ENCODE results near the gene EEPD1.
"Not testable (repeated sequence)": the region's sequence is repeated elsewhere in the genome, so short reads cannot be mapped to it uniquely, and the experiment has no call there.

Gene EEPD1

DNA sequence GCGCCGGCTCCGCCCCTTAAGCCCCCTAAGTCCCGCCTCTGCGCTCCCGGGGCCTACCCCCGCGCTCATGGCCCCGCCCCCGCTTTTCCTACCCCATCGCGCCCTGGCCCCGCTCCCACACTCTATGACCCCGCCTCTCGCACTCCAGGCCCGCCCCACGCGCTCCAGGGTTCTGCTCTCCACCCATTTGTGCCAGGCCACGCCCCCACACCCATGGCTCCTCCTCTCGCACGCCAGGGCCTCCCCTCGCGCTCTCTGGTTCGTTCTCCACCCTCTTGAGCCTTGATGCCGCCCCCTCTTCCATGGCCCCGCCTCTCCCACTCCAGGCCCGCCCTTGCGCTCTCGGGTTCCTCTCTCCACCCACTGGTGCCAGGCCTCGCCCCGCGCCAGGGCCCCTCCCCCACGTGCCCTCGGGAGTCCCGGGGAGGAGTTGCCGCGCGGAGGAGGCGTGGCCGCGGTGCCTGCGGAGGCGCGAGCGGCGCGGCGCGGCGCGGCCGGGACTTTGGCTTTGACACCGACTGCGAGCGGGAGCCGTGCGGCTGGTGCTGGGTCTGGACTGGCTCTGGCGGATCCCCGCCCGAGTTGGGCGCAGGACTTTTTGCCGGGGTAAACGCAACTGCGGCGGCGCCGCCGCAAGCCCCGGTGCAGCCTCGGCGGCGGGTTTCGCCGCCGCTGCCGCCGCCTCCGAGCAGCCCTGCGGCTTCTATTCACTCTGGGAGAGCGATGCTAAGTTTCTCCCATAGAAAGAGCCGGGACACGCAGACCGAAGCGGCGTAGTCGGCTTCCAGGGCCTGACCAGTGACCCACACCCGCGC is at the start of gene EEPD1:
TSS of gene EEPD1 (plus strand) at position 499 of the 815 bp plus-strand sequence. CDS start 1,071 bp downstream, outside the sequence.
- TF ChIP-seq FOXM1 (IDR thresholded peaks at IDR 0.05; ENCODE audit: borderline replicate concordance) (no peak), CTBP1 (IDR thresholded peaks at IDR 0.05; ENCODE audit: borderline replicate concordance) (no peak), NFRKB (IDR thresholded peaks at IDR 0.05) (no peak), LEF1 (IDR thresholded peaks at IDR 0.05; ENCODE audit: borderline replicate concordance) (no peak; the same call in 1 of the 2 replicates), ZNF384 (IDR thresholded peaks at IDR 0.05) (no peak), HDGF (IDR thresholded peaks at IDR 0.05; ENCODE audit: borderline replicate concordance) (peak; percentile 97)
- TF ChIP-seq, protein P1, sequence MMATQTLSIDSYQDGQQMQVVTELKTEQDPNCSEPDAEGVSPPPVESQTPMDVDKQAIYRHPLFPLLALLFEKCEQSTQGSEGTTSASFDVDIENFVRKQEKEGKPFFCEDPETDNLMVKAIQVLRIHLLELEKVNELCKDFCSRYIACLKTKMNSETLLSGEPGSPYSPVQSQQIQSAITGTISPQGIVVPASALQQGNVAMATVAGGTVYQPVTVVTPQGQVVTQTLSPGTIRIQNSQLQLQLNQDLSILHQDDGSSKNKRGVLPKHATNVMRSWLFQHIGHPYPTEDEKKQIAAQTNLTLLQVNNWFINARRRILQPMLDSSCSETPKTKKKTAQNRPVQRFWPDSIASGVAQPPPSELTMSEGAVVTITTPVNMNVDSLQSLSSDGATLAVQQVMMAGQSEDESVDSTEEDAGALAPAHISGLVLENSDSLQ (IDR thresholded peaks at IDR 0.05) = no peak
- POLR2A ChIA-PET = no interaction called here
- CTCF ChIA-PET = no interaction called here
- DNase-seq (ENCODE audit: extremely low spot score) = peak; percentile 96

DNA sequence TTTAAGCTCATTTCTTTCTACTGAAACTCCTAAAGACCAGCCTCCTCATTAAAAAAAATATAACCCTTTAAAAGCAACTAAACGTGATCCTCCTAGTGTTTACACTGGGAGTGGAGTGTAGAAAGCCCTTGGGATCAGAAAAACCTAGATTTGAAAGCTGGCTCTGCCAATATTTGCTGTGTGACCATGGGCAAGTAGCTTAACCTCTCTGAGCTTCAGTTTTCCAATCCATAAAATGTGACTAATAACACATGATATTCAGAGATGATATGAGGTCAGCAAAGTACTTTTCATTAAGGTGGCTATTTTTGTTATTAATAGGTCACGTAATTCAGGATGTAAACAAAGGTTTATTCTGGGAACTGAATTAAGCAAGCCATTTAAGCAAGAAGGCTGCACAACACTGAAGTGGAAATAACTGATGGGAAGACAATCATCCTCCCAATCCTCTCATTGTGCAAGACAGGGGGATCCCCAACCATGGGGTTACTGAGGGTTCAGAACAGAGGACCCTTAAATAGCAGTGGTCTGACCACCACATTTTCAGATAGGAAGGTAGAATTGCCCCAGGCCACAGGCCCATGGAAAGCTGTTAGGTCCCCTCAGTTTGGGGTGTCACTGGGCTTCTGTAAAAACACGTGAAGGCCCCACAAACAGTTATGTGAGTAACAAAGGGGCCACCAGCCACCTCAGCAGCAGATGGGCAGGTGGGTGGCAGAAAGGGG is 49.1 kb upstream of the EEPD1 start:
- ChIA-PET POLR2A (no interaction called here), CTCF (no interaction called here)
- TF ChIP-seq L3MBTL2 (conservative IDR thresholded peaks at IDR 0.05) (no peak), FOXM1 (IDR thresholded peaks at IDR 0.05; ENCODE audit: borderline replicate concordance) (no peak), LEF1 (IDR thresholded peaks at IDR 0.05; ENCODE audit: borderline replicate concordance) (no peak)
- no peak for DNase-seq (ENCODE audit: extremely low spot score)

DNA sequence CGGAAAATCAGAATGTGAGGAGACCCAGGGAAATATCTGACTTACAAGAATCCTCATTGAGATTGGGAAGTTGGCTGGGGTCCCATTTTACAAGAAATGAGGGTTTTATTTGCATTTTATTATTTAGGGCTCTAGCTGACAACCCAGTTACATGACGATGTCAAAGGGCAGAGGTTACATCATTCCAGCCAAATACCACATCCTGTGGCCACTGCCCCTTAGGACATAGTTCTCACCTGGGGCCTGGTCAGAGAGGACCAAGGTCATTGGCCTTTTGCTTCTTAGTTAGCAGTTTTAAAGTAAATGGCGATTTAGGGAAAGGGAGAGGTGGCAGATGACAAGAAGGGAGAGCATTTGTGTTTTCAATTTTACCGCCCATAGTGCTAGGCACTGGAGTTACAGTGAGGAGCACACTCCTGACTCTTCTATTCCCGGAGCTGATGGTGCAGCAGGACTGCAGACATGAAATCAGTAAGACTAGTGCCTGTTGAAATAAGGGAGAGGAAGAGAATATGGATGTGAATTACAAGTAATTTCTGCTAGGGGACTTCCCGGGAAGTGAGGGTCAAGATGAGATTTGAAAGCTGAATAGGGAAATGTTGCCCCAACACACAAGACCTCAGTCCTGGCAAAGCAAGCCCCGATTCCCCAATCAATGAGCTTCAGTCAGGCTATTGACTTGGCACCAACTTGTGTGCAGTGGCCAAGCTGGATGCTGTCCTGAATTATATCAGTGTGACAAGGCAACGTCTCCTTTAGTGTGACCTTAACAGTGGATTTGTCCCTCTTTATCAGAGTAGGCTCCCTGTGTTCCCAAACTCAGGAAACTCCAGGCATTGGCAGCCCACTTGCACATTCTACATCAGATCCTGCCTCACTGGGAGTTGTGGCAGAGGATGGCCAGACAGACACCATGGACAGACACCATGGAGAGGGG is 45.8 kb upstream of the EEPD1 start:
- CTCF ChIA-PET; DNase-seq (ENCODE audit: extremely low spot score): not testable (repeated sequence)

DNA sequence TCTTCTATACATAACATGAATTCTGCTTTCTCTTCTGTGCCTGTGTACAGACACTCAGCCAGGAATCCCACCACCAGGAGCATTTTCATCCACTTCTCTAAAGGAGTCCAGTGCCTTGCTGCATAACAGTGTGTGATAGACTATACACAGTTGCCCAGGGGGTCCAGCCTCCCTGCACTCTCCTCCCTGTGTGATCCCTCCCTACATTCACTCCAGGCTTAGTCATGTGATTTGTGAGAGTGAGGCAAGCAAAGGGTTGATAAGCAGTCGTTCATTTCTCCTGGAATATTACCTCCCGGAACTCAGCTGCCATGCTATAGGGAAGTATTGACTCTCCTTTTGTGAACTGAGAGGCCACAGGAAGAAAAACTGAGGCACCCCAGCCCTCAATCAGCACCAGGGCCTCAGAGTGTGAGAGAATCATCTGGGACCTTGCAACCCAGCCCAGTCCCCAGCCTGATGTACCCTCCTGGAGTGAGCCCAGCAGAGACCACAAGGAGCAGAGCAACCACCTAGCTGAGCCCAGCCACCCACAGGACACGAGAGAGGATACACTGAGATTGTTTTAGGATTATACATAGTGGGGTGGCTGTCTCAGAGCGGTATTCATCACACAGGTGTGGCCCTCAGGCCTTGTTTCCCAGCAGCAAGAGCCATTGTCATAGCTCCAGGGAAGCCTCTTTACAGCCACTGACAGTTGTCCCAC is 45.0 kb upstream of the EEPD1 start:
- TF ChIP-seq, protein P1 (IDR thresholded peaks at IDR 0.05) = no peak
- TF ChIP-seq SUZ12 (IDR thresholded peaks at IDR 0.05) (no peak), FOXK2 (IDR thresholded peaks at IDR 0.05) (no peak), ZNF384 (IDR thresholded peaks at IDR 0.05) (no peak), HDGF (IDR thresholded peaks at IDR 0.05; ENCODE audit: borderline replicate concordance) (no peak), ELF4 (IDR thresholded peaks at IDR 0.05) (no peak), FOXA1 (IDR thresholded peaks at IDR 0.05) (no peak), FOXM1 (IDR thresholded peaks at IDR 0.05; ENCODE audit: borderline replicate concordance) (no peak), CTBP1 (IDR thresholded peaks at IDR 0.05; ENCODE audit: borderline replicate concordance) (no peak)
- CTCF ChIA-PET = interaction anchor here (0.6 kb wide), 1 partner anchor 25 kb away, joined by 3 read pairs; no protein-coding TSS in a partner anchor
- DNase-seq (ENCODE audit: extremely low spot score) = no peak
- POLR2A ChIA-PET = no interaction called here

More for the DNA sequence above, 45.8 kb upstream of the EEPD1 start:
- POLR2A ChIA-PET = not testable (repeated sequence)

DNA sequence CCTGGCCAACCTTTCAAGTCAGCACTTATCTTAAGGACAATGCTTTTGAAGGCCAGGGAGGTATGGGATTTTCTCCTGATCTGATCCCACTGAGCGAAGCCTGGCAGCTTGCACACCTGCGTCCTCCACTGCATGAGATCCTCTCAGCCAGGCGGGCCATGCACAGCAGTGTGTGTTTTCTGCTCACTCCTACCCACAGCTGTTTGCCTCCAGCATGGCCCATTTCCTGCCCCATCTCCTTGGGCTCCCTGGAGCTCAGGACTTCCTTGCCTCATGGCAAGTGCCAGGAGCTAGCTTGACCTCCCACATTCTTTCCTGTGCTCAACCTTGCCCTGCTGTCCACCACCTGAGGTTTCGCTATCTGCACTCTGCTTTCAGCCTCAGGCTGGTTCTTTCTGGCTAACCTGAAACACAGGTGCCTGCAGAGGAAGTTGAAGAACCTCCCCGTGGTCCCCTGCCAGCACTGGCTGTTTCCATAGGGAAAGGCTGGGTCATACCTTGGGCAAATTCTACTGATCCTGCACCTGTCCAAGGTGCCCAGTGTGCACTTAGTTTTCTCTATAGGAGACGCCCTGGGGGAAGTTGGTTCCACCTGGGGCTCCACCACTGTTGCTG is 43.9 kb upstream of the EEPD1 start:
- TF ChIP-seq NFRKB (IDR thresholded peaks at IDR 0.05) (no peak), TARDBP (IDR thresholded peaks at IDR 0.05) (no peak), FOXM1 (IDR thresholded peaks at IDR 0.05; ENCODE audit: borderline replicate concordance) (no peak), BHLHE40 (IDR thresholded peaks at IDR 0.05; ENCODE audit: borderline replicate concordance) (no peak), ARNT (IDR thresholded peaks at IDR 0.05) (no peak), L3MBTL2 (conservative IDR thresholded peaks at IDR 0.05) (no peak), FOXK2 (IDR thresholded peaks at IDR 0.05) (no peak), CTBP1 (IDR thresholded peaks at IDR 0.05; ENCODE audit: borderline replicate concordance) (no peak), SP1 (IDR thresholded peaks at IDR 0.05) (no peak)
- TF ChIP-seq, protein P1 (IDR thresholded peaks at IDR 0.05) = no peak
- no peak for DNase-seq (ENCODE audit: extremely low spot score)
- POLR2A ChIA-PET = no interaction called here
- CTCF ChIA-PET = interaction anchor here (0.6 kb wide), 1 partner anchor 194 kb away, joined by 3 read pairs; no protein-coding TSS in a partner anchor

Data from HEK293T (cell line).